Measurements from ENCODE around the gene COX19. TPM values are rescaled to one million over a fixed set of nuclear protein-coding genes. Genes with fewer than 3 reads are reported as not detected.

The COX19 gene
- total and polyA plus RNA-seq, 2 of the 13 experiments (the other 11 are each of a cell fraction or from before 2014, with no cell fraction given): 11.5 to 21.7 TPM

GRCh38 chr7:957418-958220 is 17.7 kb downstream of the COX19 start (continued):
- peak; percentile 97 for TF ChIP-seq ZFP82 (CRISPR knock-in tag; IDR thresholded peaks at IDR 0.05; ENCODE audit: borderline replicate concordance)
- TF ChIP-seq ZFX (CRISPR knock-in tag; IDR thresholded peaks at IDR 0.05; ENCODE audit: low read depth): peak; percentile 97
- TF ChIP-seq MAZ (IDR thresholded peaks at IDR 0.05; ENCODE audit: borderline replicate concordance, low read depth, low read length): peak; percentile 61; the same call in 1 of the 2 replicates
- peak; percentile 96 for TF ChIP-seq MAZ (CRISPR knock-in tag; IDR thresholded peaks at IDR 0.05; ENCODE audit: low read depth)
- TF ChIP-seq ZNF674 (CRISPR knock-in tag; IDR thresholded peaks at IDR 0.05; ENCODE audit: low read depth): peak; percentile 89; the same call in 1 of the 2 replicates
- peak; percentile 78 for TF ChIP-seq GMEB1 (CRISPR knock-in tag; IDR thresholded peaks at IDR 0.05; ENCODE audit: borderline replicate concordance)
- TF ChIP-seq NAIF1 (CRISPR knock-in tag; IDR thresholded peaks at IDR 0.05; ENCODE audit: borderline replicate concordance): peak; percentile 90; the same call in 1 of the 2 replicates
- TF ChIP-seq BRCA1 (CRISPR knock-in tag; IDR thresholded peaks at IDR 0.05): peak; percentile 81; the same call in 1 of the 2 replicates
- TF ChIP-seq ARID4A (CRISPR knock-in tag; IDR thresholded peaks at IDR 0.05; ENCODE audit: borderline replicate concordance): peak; percentile 85; the same call in 1 of the 2 replicates
- TF ChIP-seq ZNF225 (CRISPR knock-in tag; IDR thresholded peaks at IDR 0.05): peak; percentile 96
- TF ChIP-seq ZNF841 (CRISPR knock-in tag; IDR thresholded peaks at IDR 0.05; ENCODE audit: borderline replicate concordance): no peak
- peak; percentile 95; the same call in 1 of the 2 replicates for TF ChIP-seq ZNF543 (CRISPR knock-in tag; IDR thresholded peaks at IDR 0.05)
- no peak for TF ChIP-seq TCF12 (IDR thresholded peaks at IDR 0.05)
- TF ChIP-seq TCF12 (CRISPR knock-in tag; IDR thresholded peaks at IDR 0.05): no peak
- peak; percentile 96 for TF ChIP-seq BCL3 (CRISPR knock-in tag; IDR thresholded peaks at IDR 0.05)
- peak; percentile 38 for TF ChIP-seq XRCC5 (optimal IDR thresholded peaks at IDR 0.05; ENCODE audit: low read length)
- peak; percentile 79 for TF ChIP-seq PATZ1 (CRISPR knock-in tag; IDR thresholded peaks at IDR 0.05)
- peak; percentile 91 for TF ChIP-seq ZZZ3 (CRISPR knock-in tag; IDR thresholded peaks at IDR 0.05; ENCODE audit: borderline replicate concordance)
